IPS-NIHi7 (cell line): ENCODE measurements around the gene MLPH.

Source experiments
- DNase-seq: peaks from one replicate; pipeline ENCODE4 v3.0.0; 2012; ENCODE audit warnings: mixed read lengths; ENCODE audit errors: extremely low spot score

MLPH gene

GRCh38 chr2:237568121-237568660 lies 81.1 kb downstream of the MLPH start:
- DNase-seq, result no peak

- DNase-seq, result no peak
These were observed 82.0 kb downstream of the MLPH start for GRCh38 chr2:237569041-237569440.

- DNase-seq, result no peak
These were observed 82.8 kb downstream of the MLPH start for GRCh38 chr2:237569896-237570295.

GRCh38 chr2:237570776-237571335 lies 83.8 kb downstream of the MLPH start:
- no peak for DNase-seq

GRCh38 chr2:237571551-237571950 lies 84.5 kb downstream of the MLPH start:
- no peak for DNase-seq

- DNase-seq, result peak; percentile 98
These were observed 85.1 kb downstream of the MLPH start for GRCh38 chr2:237572021-237572741.

GRCh38 chr2:237572742-237573101 lies 85.7 kb downstream of the MLPH start:
- no peak for DNase-seq

GRCh38 chr2:237573721-237574415 lies 86.8 kb downstream of the MLPH start:
- DNase-seq, result no peak

GRCh38 chr2:237574467-237574866 lies 87.4 kb downstream of the MLPH start:
- DNase-seq, result no peak

GRCh38 chr2:237574894-237575868 lies 88.1 kb downstream of the MLPH start:
- no peak for DNase-seq

GRCh38 chr2:237575869-237576862 lies 89.1 kb downstream of the MLPH start:
- DNase-seq, result no peak

GRCh38 chr2:237576974-237577373 lies 89.9 kb downstream of the MLPH start:
- DNase-seq, result no peak

GRCh38 chr2:237577458-237577857 lies 90.4 kb downstream of the MLPH start:
- no peak for DNase-seq

- no peak for DNase-seq
These were observed 91.2 kb downstream of the MLPH start for GRCh38 chr2:237577956-237578870.

- DNase-seq, result no peak
These were observed 94.3 kb downstream of the MLPH start for GRCh38 chr2:237581326-237581725.

GRCh38 chr2:237581751-237582746 lies 95.0 kb downstream of the MLPH start:
- DNase-seq, result peak; percentile 61

GRCh38 chr2:237583385-237584295 lies 96.6 kb downstream of the MLPH start:
- DNase-seq, result no peak
